HG02981 (cell line): ENCODE results near the gene PAPOLG.
A peak's percentile ranks its signal among the peaks of the same experiment; 100 is the strongest.
"Not testable (repeated sequence)": the region's sequence is repeated elsewhere in the genome, so short reads cannot be mapped to it uniquely, and the experiment has no call there.

Experiments
- ATAC-seq: cut with Tn5 transposase; IDR thresholded peaks from one replicate; pipeline ENCODE4 v1.9.1; 2021; ENCODE audit warnings: mild to moderate bottlenecking, moderate library complexity; ENCODE audit not compliant: unreplicated experiment

Gene PAPOLG

DNA sequence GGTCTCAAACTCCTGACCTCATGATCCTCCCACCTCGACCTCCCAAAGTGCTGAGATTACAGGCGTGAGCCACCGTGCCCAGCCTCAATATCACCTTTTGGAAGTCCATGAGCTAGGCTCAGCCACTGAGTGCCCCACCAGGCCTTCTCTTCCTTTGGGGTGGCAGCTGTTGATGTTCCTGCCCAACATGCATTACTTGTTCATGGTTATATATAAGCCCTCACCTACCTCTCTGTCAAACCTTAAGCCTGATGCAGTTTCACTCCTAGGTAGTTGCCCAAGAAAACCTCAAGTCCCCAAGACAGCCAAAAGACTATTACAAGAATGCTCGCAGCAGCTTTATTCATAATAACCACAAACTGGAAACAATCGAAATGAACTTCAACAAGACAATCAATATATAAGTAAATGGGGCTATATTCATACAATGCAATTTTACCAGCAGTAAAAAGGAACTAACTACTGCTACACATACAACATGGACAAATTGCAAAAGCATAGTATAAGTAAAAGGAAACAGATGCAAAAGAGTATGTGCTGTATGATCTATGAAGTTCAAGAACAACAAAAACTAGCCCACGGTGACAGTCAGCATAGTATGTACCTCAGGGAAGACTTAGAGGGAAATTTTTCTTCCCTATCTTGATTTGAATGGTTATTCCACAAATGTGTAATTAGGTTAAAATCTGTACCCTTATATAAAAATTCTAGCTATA lies 65.7 kb downstream of the PAPOLG start:
- ATAC-seq: no peak

DNA sequence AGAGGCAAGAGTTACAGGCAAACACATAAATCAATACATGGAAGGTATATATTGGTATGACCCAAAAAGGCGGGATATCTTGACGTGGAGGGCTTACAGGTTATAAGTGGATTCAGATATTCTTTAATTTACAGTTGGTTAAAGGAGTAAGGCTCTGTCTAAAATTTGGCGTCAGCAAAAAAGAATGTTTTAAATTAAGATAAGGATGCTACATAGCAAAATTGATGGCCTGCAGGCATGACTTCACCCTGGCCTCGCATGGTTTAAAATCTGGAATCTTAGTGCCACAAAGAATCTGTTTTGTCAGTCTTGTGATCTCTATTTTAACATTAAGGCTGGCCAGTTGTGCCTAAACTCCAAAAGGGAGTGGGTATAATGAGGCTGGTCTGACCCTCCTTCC lies 66.9 kb downstream of the PAPOLG start:
- no peak for ATAC-seq

DNA sequence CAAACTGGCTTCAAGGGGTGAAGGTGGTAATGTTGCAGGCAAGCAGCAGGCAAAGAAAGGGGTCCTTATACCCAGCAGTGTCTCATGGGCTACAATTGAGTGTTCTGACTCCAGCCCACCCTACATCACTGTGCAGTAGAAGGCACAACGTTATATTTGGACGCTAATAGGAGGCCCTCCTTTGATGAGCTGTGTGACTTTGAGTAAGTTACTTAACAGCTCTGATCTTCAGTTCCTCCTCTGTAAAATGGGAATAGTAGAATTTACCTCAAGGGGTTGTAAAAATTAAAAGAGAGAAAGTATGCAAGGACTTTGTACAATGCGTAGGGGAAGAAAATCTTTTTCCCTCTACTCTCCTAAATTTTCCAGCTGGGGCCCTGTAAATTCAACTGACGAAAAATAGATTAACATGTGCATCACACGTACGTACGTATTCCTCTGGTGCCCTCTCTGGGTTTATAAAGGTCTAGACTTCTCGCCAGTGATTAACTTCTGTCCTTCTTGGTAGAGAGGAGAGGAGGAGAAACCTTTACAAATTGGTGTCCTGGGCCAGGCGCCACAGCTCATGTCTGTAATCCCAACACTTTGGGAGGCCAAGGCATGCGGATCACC lies 67.7 kb downstream of the PAPOLG start:
- no peak for ATAC-seq

DNA sequence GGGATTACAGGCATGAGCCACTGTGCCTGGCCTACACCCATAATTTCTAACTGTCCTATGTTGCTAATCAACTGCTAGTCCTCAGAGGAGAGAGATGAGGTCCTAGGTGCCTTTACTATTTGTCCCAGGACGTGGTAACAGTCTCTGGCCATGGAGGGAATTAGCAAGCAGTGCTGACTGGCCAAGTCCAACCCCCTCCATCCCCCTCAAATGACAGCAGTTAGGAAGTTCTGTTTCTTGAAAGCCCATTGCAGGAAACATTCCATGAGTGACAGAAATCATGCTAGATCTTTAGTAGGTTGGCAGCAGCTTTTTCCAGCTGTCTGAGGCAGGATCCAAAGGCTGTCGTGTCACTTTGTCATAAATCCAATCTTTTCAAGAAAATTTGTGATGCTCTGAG lies 69.6 kb downstream of the PAPOLG start:
- no peak for ATAC-seq

DNA sequence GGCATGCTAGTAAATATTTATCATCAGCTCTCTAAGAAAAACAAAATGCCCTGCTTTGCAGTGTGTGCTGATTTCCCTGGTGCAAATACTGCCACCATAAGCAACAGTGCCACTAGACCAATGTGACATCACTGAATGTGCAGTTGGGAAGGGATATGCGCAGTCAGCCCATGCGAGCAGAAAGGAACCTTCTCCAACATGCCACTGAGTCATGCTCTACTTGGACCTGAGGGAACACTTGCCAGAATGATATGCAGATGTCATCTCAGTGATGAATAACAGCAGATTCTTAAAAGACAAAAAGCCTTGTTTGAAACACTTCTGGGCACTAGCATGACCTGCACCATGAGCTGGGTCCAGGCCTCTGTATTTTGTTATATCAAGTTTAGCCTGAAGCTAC lies 70.0 kb downstream of the PAPOLG start:
- no peak for ATAC-seq

DNA sequence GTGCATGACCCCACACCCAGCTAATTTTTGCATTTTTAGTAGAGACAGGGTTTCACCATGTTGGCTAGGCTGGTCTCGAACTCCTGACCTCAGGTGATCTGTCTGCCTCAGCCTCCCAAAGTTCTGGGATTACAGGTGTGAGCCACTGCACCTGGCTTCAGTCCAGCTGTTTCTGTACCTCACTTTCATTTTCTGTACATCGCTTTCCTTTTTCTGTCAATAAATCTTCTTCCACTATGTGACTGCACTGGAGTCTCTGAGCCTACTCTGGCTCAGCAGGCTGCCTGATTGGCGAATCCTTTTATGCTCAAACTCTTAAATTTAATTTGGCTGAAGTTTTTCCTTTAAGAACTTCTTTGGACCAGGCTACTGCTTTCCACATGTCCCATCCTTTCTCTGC lies 70.8 kb downstream of the PAPOLG start:
- ATAC-seq: not testable (repeated sequence)

DNA sequence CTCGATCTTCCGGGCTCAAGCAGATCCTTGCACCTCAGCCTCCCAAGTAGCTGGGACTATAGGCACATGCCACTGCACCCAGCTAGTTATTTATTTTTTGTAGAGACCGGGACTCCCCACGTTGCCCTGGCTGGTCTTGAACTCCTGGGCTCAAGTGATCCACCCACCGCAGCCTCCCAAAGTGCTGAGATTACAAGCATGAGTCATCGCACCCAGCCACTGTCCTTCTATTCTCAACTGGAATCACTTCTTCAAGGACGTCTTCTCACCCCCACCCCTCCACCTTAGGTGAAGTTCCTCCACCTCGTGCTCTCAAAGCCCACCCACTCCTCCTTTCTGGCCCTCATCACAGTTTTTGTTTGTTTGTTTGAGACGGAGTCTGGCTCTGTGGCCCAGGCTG lies 71.3 kb downstream of the PAPOLG start:
- no peak for ATAC-seq

DNA sequence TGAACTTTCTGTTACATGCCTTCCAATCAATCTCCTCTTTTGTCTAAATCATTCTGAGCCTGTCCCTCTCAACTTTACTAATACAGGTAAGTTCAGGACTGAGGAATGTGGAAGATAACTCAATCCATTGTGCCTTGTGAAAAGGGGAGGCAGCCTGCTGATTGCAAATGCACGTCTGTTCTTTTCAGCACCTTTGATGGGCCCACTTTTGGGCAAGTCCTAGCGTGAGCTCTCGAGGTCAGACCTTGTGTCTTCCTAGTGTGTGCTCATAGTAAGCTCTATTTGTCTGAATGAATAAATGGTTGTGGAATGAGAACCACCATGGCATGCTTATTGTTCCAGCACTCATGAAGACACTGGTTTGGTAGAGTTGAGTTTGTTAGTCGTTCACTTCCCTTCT lies 74.9 kb downstream of the PAPOLG start:
- ATAC-seq: no peak

DNA sequence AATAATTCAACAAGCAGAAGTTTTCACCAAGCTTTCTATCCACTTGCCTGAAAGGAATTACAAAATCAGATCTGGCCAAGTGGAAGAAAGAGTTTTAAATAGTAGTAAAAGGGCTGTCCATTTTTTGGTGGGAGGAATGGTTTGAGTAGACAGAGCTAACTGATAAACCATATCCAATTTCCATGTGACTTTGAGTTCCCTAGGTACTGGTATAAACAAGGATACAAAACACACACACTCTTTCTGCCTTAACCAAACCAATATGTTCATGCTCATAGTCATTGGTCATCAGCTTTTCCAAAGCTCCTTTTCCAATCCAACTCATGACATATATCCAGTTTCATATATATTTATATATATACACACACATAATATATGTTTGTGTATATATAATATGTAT lies 75.9 kb downstream of the PAPOLG start:
- no peak for ATAC-seq

DNA sequence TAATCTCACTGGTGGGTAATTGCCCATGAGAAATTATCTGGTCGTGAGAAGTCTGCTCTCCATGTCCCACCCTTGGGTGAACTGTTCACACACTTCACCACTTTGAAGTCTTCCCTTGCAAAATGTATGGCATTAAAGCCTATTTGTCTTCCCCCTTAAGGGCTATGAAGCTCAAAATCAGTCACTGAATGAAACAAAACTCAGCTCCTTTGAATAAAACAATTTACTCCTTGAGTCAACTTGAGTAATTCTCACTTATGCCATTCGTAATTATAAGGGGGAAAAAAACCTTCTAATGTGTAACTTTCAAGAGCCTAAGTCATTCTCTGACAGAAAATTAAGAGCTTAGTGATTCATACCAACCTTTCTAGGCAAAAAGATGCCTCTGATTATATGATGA lies 76.6 kb downstream of the PAPOLG start:
- ATAC-seq: no peak

DNA sequence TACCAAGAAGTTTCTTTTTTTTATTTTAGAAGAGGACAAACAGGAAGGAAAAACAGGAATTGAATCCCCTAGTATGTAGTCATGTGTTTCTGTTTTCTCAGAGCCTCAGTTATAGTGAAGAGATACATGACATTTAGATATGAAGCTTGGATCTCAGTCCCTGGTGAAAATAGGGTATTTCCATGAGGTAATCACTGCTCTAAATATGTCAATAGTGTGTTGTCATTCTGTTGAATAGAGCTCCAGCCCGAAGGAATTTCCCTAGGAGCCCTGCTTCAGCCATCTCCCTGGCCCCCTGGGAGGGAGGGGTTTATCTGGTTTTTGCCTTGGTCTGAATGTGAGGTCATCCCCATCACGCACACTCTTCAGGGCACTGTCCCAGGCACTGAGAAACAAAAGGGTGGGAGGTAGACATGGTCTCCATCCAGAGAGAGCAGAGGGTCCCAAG lies 78.2 kb downstream of the PAPOLG start:
- ATAC-seq: peak; percentile 48

DNA sequence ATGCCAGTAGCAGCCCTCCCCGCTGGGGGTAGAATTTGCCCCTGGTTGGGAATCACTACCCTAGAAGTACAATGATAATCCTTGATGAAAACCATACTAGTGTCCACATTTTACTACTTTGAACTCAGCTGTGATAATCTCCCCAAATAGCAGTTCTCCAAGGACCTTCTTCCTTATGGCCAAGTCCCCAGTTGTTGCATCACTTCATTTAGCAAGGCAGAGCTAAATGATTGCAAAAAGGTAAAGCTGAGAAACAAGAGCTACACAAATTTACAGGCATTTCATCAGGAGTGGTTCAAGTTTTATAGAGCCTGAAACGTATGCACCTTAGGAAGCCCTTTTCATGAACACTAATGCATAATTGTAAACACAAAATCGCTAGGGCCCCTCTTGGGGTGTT lies 80.4 kb downstream of the PAPOLG start:
- no peak for ATAC-seq

DNA sequence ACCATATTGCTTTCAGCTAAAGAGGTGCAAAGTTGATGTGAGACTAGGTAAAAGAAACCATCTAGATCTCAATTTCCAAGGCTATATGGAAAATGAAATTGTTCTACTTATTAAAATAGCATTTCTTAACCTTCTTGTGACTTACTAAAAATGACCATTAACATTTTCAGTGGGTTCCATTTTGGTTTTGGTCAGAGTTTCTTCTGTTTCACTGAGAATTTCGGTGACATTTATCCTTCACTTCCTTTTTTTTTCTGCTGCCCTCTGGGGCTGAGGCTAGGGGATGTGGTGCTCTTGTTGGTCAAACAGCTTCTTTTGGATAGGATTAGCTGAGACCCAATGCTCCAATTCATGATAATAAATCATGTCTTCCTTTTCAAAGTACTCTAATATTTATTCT lies 81.1 kb downstream of the PAPOLG start:
- ATAC-seq: no peak

DNA sequence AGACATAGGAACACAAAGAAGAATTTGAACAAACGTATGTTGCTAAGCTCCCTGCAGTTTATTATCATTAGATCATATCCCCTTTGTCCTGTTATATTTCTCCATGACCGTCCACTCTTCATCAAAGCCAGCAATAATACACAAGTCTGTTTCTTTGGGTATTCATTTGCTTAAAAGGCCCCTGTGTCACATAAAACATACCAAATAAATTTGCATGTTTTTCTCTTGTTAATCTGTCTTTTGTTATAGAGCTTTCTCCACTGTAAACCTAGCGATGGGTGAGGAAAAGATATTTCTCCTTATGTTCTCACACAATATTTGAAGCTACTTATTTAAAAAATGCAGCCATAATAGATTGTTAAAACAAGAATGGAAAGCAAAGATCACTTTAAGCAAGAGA lies 82.4 kb downstream of the PAPOLG start:
- ATAC-seq: no peak

DNA sequence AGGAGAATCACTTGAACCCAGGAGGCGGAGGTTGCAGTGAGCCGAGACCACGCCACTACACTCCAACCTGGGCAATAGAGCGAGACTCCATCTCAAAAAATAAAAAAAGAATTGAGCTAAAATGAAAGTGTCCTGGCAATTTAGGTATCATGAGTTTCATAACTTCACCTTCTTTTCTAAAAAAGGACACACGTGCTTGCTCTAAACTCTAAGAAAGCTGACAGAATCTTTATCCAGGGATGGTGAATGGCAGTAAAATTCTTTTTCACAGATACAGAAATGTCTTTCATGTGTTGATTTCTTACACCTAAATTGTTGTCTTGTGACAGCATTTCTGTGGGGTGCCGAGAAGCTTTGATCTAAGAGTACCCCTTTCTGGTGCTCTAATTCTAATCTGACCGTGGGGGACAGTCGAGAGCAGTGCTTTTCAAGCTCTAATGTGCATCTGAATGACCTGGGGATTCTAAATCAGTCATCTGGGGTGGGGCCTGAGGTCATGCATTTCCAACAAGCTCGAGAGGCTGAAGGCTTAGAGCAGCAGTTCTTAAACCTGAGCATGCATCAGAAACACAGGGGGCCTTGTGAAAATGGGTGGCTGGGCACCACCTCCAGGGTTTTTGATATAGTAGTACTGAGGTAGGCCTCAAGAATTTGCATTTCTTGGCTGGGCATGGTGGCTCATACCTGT lies 83.2 kb downstream of the PAPOLG start:
- ATAC-seq: peak; percentile 58

DNA sequence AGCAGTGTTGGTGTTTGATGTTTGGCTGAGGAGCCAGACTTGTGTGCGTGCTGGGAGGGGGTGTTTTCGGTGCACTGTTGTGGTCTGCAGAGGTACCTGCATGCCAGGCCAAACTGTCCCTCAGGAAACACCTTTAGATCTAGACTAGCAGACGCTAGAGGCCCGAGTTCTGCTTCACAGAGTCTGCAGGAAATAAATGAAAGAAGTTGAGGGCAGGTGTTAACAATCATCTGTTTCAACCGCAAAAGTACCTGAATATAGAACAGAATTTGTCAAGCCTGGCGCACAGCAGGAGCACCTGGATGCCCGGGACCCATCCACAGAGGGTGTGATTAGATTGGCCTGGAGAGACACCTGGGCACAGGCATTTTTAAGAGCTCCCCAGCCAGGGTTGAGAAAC lies 84.8 kb downstream of the PAPOLG start:
- ATAC-seq: peak; percentile 48

DNA sequence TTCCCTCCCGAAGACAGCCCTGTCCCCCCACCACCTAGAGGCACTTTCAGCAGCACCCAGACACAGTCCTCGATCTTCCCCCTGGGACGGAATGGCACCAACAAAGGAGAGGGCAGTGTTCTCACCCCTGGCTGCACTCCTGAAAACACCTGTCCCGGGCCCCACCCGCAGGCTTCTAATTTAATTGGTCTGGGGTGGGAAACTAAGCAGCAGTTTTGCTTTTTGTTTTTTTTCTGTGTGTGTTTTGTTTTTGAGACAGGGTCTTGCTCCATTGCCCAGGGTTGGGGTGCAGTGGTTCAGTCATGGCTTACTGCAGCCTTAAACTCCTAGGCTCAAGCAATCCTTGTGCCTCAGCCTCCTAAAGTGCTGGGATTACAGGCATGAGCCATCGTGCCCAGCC lies 86.9 kb downstream of the PAPOLG start:
- ATAC-seq: no peak

DNA sequence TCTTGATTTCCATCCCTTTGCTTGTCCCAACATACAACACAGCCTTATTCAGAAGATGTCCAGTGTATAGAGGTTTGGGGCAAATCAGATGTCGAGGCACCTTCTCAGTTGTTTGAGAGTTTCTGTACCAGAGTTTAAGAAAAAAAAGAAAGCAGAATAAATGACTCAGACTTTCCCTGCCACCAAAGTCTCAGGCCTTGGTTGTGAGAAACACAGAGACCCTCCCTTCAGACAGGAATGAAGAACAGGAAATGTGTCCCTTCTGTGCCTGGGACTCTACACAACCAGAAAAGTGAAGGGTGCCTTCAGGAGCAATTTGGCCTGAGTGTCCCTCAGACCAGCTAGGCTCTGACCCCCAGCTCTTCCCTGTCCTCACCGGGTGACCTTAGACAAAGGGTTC lies 88.0 kb downstream of the PAPOLG start:
- ATAC-seq: no peak

DNA sequence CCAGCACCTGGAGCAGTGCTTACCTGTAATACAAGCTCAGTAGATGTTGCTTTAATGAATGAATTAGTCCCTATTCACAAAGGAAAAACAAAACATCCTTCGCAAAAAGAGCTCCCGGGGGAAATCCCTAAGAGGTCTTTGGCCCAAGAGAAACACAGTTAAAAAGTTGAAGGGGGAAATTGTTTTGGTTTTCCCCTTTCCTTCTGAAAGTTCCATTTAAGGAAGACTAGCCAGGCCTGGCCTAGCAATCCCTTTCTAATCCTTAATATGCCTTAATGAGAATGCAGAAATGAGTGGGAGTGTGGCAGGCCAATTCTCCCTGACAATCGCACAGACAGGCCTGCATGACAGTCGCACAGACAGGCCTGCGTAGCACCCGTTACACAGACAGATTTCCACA lies 91.8 kb downstream of the PAPOLG start:
- no peak for ATAC-seq
